ENCODE results near the gene CEP112.
"Not testable (repeated sequence)": the region's sequence is repeated elsewhere in the genome, so short reads cannot be mapped to it uniquely, and the experiment has no call there.

CEP112 gene

GRCh38 chr17:65841089-65841488 lies 350.8 kb downstream of the CEP112 start:
- DNase-seq (ENCODE audit: low read depth in 2 of 3, low spot score in 1 of 3), result no peak

- not testable (repeated sequence) for DNase-seq (ENCODE audit: low read depth in 2 of 3, low spot score in 1 of 3)
Observed at GRCh38 chr17:65837232-65837631, 354.7 kb downstream of the CEP112 start.

DNA sequence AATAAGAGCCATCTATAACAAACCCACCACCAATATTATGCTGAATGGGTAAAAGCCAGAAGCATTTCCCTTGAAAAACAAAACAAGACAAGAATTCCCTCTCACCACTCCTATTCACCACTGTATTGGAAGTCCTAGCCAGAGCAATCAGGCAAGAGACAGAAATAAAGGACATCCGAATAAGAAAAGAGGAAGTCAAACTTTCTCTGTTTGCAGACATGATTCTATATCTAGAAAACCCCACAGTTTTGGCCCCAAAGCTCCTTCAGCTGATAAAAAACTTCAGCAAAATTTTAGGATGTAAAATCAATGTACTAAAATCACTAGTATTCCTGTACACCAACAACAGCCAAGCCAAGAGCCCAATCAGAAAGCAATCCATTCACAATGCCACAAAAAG lies 358.7 kb downstream of the CEP112 start:
- DNase-seq (ENCODE audit: low read depth in 2 of 3, low spot score in 1 of 3), result no peak

GRCh38 chr17:65830356-65830755 lies 361.6 kb downstream of the CEP112 start:
- DNase-seq (ENCODE audit: low read depth in 2 of 3, low spot score in 1 of 3), result no peak

- not testable (repeated sequence) for DNase-seq (ENCODE audit: low read depth in 2 of 3, low spot score in 1 of 3)
Observed at GRCh38 chr17:65826577-65826976, 365.4 kb downstream of the CEP112 start.

DNA sequence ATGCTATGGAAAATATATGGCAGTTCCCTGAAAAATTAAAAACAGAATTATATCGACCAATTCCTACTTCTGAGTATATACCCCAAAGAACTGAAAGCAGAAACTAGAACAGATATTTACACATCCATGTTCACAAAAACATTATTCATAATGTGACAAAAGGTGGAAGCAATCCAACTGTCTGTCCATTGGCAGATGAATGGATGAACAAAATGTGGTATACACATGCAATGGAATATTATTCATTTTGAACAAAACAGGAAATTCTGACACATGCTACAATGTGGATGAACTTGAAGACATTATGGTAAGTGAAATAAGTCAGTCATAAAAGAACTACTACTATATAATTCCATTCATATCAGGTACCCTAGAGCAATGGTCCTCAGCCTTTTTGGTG lies 367.0 kb downstream of the CEP112 start:
- DNase-seq (ENCODE audit: low read depth in 2 of 3, low spot score in 1 of 3), result no peak

GRCh38 chr17:65823713-65824112 lies 368.2 kb downstream of the CEP112 start:
- DNase-seq (ENCODE audit: low read depth in 2 of 3, low spot score in 1 of 3), result no peak

DNA sequence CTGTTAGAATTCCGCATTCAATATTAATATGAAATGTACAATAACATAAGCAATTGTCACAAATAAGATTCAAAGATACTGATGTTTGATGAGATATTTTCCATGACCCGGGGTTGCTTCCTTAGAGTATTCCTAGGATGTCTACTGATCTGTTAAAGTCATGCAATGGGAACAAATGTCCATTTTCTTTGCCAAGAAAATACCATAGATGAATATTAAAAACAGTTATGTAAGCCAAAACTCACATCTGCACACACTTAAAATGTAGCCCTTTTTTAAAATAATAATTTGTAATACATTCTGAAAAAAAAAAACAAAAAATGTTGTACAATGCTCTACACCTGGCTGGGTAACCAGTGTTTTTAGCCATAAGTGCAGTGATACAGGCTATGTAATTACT lies 371.1 kb downstream of the CEP112 start:
- DNase-seq (ENCODE audit: low read depth in 2 of 3, low spot score in 1 of 3), result no peak

DNA sequence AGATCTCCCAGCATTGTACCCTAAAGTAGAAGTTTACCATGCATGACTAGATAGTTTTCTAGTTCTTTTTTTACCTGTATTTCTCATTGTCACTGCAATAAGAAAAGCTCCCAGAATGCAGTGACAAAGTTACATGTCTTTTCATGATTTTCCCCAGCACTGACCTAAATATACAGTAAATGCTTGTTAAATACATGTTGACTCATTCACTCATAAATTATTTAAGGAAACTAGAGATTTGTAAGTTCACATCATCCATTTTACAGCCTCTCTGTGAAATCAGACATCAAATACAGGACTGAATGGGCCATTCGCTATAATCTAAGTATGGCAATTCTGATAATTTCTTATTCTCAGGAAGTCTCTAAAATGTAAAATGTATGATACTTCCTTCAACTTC lies 371.6 kb downstream of the CEP112 start:
- DNase-seq (ENCODE audit: low read depth in 2 of 3, low spot score in 1 of 3), result no peak

GRCh38 chr17:65819810-65820209 lies 372.1 kb downstream of the CEP112 start:
- DNase-seq (ENCODE audit: low read depth in 2 of 3, low spot score in 1 of 3), result no peak

DNA sequence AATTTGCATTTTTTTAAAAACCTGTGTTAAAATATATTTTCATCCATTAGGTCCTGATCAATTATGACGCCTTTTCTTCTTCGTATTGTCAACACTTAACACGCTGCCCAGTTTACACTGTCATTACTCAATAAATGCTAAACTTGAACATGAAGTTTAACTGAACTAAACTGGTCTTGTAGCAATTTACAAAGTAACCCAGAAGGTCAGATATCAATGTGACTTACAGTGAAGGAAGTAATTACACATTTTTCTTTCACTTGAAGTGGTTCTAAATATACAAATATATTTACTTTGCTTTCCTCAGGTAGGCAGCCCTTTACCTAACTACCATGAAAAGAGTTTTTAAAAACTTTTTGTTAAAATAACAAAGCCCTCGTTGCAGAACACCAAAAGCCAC lies 374.0 kb downstream of the CEP112 start:
- no peak for DNase-seq (ENCODE audit: low read depth in 2 of 3, low spot score in 1 of 3)

DNA sequence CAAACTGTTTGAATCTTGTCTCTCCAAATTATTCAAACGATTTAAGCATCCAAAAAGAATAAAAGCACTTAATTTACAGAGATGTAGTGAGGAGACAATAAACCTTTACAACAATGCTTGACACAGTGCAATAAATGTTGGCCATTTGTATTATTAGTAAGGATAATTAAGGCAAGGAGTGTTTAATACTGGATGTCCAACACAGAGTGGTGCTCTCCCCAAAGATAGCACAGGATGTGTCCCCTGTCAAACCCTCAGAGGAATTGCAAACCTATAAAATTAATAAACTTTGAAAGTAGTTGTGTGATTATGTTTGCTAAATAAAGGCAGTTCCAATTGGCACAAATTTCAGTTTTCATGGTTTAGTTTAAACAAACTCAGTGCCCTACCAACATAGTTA lies 377.5 kb downstream of the CEP112 start:
- no peak for DNase-seq (ENCODE audit: low read depth in 2 of 3, low spot score in 1 of 3)

- DNase-seq (ENCODE audit: low read depth in 2 of 3, low spot score in 1 of 3), result no peak
Observed at GRCh38 chr17:65813306-65813705, 378.6 kb downstream of the CEP112 start.

DNA sequence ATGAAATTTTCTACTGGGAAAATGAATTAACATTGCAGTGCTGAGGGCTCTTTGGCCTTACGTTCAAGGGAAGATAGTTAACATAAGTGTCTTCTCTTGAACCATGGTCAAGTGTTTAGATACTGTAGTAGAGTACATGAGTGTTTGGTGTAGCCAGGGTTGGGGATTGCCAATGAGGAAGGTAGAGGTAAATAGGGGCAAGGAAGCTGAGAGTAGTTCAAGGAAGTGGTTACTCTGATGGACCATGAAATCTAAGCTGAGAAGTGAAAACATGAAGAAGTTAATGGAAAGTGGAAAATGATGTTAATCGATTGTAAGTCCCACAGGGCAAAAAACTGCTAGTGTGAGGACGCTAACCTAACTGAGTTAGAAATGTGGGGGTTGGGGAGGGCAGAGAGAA lies 380.9 kb downstream of the CEP112 start:
- no peak for DNase-seq (ENCODE audit: low read depth in 2 of 3, low spot score in 1 of 3)

- no peak for DNase-seq (ENCODE audit: low read depth in 2 of 3, low spot score in 1 of 3)
Observed at GRCh38 chr17:65809366-65809765, 382.6 kb downstream of the CEP112 start.

GRCh38 chr17:65808566-65808965 lies 383.4 kb downstream of the CEP112 start:
- DNase-seq (ENCODE audit: low read depth in 2 of 3, low spot score in 1 of 3), result not testable (repeated sequence)

DNA sequence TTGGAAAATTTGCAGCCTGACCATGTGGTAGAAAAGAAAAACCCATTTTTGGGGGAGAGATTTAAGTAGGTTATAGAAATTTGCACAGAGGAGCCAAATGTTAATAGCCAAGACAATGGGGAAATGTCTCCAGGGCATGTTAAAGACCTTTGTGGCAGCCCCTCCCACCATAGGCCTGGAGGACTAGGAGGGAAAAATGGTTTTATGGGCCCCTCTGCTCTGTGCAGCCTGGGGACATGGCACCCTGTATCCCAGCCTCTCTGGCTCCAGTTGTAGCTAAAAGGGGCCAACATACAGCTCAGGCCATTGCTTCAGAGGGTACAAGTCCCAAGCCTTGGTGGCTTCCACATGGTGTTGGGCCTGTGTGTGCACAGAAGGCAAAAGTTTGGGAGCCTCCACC lies 384.6 kb downstream of the CEP112 start:
- no peak for DNase-seq (ENCODE audit: low read depth in 2 of 3, low spot score in 1 of 3)

DNA sequence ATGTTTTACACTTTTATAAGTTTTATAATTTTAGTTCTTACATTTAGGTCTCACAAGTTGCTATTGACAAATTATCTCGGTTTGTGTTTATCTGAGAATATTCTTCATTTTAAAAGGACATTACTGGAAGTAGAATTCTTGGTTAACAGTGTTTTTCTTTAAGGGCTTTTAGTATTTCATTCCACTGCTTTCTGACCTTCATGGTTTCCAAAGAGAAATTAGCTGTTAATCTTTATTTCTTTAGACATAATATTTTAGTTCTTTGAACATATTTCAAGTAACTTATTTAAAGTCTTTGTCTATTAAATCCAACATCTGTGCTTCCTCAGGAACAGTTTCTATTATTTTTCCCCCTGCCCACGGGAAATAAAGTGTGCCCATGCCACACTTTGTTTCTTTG lies 390.4 kb downstream of the CEP112 start:
- DNase-seq (ENCODE audit: low read depth in 2 of 3, low spot score in 1 of 3), result no peak

- DNase-seq (ENCODE audit: low read depth in 2 of 3, low spot score in 1 of 3), result no peak
Observed at GRCh38 chr17:65800655-65801054, 391.3 kb downstream of the CEP112 start.

- DNase-seq (ENCODE audit: low read depth in 2 of 3, low spot score in 1 of 3), result no peak
Observed at GRCh38 chr17:65799869-65800268, 392.1 kb downstream of the CEP112 start.

GRCh38 chr17:65799454-65799853 lies 392.5 kb downstream of the CEP112 start:
- peak; percentile 5 to 23 (median 18) for DNase-seq (ENCODE audit: low read depth in 2 of 3, low spot score in 1 of 3)

DNA sequence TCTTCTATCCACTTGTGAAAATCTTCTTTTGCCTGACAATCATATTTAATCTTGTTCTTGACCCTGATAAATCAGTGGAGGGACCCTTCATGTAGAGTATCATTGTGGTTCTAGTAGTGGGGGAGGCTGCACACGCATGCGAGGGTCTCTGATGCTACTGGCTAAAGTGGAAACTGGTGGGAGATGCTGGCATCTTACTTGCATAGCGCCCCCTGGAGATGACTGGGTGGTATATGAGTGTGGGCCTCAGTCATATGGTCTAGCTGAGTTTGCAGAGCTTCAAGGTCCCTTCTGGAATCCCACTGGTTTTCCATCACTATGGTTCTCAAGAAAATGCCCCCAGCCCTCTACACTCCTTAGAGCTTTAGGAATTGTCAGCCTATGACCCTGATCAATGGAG lies 394.1 kb downstream of the CEP112 start:
- DNase-seq (ENCODE audit: low read depth in 2 of 3, low spot score in 1 of 3), result peak in 1 of 3 donors; percentile 32

GRCh38 chr17:65797101-65797500 lies 394.8 kb downstream of the CEP112 start:
- no peak for DNase-seq (ENCODE audit: low read depth in 2 of 3, low spot score in 1 of 3)

GRCh38 chr17:65794572-65794971 lies 397.4 kb downstream of the CEP112 start:
- DNase-seq (ENCODE audit: low read depth in 2 of 3, low spot score in 1 of 3), result no peak

All from stimulated activated CD4-positive, alpha-beta T cell treated with anti-CD3 and anti-CD28 coated beads, Interleukin-12 subunit alpha, Interleukin-12 subunit beta, amount 100 ng/mL, for 48 hours (primary cell).